NCI-H1092 (cell line): ENCODE results near the gene PLEK2.
"Not testable (repeated sequence)": the region's sequence is repeated elsewhere in the genome, so short reads cannot be mapped to it uniquely, and the experiment has no call there.

ENCODE experiments used
- DNase-seq: peaks from one replicate; lab custom pipeline; 2025; lab: John Stamatoyannopoulos, UW

The PLEK2 gene

GRCh38 chr14:67428501-67429031 lies 16.6 kb upstream of the PLEK2 start:
- DNase-seq = no peak

DNA sequence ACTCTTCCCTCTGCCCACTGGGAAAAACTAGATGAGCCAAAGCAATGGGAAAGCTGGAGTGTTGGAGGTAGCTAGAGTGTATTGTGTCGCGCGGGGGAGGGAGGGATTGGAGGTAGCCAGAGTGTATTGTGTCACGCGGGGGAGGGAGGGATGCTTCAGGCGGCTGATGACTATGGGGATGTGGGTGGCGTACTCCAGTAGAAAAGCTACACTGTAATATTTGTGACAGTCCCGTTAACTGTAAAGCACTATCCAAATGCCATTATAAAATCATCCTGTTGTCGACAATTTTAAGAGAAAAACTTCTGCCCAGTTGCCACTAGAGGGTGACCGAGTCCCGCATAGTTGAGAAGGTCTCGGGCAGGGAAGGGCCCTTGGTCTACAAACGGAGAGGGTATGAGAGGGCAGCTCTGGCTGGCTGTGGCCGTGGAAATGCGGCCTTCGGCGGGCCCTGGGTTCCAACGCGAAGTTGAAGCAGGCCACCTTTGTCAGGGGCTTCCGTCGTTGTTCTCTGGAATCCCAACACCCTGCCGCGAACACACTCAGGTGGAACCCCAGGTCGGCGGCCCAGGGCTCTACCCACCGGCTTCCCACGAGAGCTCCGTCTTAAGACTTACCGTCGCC lies 15.1 kb upstream of the PLEK2 start:
- DNase-seq = peak; percentile 81

GRCh38 chr14:67426161-67426560 lies 14.2 kb upstream of the PLEK2 start:
- no peak for DNase-seq

DNA sequence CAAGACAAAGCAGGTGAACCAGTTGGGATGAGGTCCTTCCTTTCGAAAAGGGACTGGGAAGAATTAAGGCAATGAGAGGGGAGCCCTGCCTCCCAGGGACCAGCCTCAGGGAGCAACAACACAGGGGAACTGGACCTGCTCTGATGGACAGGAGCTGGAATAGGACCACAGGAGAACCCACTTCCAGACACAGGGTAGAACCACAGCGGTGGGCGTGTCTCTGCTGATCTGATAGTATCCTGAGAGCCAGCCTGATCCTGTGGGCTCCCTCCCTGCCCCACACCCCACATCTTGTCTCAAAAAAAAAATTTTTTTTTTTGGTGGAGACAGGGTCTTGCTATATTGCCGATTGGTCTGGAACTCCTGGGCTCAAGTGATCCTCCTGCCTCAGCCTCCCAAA lies 13.6 kb upstream of the PLEK2 start:
- no peak for DNase-seq

- DNase-seq = no peak
Measured at GRCh38 chr14:67424539-67424938, 12.6 kb upstream of the PLEK2 start.

GRCh38 chr14:67423424-67423823 lies 11.5 kb upstream of the PLEK2 start:
- no peak for DNase-seq

- no peak for DNase-seq
Measured at GRCh38 chr14:67421356-67422224, 9.6 kb upstream of the PLEK2 start.

DNA sequence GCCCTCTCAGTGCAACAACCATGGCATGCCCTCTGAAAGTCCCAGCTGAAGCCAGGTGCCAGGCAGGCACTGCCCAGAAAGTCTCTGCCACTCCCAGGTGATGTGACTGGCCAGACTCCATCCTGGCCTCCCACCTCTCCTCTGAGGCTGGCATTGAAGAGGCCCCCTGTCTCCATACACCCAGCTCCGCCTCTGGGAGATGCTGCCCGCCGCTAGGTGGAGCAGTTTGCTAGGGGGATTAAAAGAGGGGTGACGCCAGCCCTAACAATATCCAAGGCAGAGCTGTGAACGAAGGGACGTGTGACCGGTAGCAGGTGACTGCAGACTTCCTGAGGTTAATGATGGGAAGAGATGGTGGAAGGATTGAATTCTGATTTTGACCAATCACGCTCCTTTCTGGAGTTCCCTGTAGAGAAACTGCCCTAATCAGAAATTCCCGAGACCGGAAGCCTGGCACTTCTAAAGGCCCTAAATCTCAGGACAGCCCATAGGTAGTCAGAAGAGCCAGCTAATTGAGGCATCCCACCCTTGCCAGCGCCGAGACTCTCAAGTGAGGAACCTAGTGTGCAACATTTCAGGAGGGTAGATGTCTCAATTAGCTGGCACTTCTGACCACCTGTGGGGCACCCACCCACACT lies 8.3 kb upstream of the PLEK2 start:
- no peak for DNase-seq

DNA sequence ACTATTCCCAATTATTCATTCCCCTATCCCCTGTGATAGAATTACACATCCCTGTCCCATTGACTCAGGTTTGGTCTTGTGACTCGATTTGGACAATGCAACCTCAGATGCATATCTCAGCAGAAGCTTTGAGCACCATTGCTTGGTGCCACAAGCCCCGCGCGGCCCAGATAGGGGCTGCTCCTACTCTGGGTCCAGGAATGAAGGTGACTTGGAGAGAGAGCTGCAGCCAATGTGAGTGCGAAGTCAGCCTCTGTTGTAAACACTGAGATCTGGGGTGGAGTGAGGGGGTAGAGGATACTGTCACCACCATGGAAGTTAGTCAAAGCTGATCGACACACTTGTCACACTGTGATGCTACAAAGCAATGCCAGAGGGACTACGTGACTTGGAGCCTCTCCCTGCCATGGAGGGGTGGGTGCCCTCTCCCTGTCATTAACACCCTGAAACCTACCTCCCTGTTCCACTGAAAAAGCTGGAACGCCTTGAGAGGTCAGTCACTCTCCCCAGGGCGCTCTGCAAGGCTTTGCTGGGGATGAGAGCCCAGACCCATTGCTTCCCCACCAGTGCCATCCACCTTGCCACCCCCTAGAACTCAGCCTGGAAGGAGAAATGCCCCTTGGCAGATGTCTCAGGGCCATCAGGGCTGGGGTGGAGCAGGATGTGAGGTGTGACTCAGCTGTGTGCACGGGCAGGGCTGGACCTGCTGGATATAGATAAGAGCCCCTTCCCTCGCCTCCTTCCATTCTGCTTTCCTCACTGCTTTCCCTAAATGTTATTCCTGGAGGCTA lies 6.6 kb upstream of the PLEK2 start:
- no peak for DNase-seq

DNA sequence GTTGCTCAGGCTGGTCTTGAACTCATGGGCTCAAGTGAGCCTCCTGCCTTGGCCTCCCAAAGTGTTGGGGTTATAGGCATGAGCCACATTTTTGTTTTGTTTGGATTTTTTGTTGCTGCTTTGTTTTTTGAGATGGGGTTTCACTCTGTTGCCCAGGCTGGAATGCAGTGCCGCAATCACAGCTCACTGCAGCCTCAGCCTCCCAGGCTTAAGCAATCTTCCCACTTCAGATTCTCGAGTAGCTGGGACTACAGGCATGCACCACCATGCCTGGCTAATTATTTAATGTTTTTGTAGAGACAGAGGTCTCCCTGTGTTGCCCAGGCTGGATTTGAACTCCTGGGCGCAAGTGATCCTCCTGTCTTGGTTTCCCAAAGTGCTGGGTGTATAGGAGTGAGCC lies 5.7 kb upstream of the PLEK2 start:
- DNase-seq = no peak

- no peak for DNase-seq
Measured at GRCh38 chr14:67416810-67417209, 4.8 kb upstream of the PLEK2 start.

DNA sequence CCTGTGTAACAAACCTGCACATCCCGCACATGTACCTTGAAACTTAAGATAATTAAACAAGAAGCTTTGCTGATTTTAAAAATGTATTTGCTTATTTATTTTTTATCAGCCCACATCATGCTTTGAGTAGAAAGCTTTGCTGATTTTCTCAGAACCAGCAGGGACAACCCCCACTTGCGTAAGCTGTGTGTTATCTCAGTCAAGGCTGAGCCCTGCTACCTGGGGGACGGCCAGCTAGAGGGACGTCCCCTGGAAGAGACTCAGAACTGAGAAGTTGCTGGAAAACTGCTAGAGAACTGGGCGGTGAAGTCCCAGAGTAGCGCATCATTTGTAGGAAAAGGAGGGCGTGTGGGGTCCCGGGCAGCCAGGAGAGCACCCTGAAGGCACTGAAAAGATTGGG lies 4.1 kb upstream of the PLEK2 start:
- no peak for DNase-seq

- not testable (repeated sequence) for DNase-seq
Measured at GRCh38 chr14:67415610-67416009, 3.6 kb upstream of the PLEK2 start.

DNA sequence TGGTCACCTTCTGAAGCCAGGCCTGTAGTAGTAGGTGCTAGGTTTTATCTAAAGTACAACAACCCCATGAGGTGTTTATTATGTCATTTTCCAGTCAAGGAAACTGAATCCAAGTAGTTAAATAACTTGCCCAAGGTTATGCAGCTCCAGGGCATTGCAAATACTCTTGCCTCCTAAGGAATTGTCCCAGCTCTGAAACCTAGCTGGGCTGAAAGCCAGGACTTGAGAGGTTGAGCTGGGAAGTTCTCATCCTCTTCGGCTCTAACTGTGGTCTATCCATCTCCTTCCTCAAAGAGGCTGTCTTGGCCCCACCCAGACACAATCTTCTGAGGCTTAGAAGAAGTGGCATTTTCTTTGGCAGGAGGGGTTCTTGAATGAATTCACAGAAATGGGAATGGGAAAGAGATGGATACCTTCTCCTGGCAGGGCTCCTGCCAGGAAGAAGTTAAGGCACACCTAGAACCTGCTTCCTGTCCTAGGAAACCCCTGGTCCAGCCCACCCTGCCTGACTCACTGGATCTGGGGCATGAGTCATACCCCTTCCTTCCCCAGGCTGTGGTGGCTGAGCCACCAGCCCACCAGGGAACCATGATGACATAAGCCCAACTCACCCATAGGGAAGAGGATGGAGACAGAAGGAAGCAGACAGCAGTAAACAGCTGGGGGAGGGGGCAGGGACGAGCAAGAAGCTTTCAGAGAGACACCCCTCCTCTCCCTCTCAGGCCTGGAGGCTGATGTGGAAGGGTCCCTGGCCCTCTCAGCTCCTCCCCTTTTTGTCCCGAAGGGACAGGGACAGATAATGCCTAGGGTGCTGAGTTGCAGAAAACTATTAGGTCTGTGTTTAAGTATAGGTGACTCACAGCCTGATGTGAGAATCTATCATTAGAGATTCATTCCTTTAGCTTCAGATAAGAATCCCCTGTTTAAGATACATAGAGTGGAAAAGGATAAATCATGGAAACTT lies 2.1 kb upstream of the PLEK2 start:
- no peak for DNase-seq

DNA sequence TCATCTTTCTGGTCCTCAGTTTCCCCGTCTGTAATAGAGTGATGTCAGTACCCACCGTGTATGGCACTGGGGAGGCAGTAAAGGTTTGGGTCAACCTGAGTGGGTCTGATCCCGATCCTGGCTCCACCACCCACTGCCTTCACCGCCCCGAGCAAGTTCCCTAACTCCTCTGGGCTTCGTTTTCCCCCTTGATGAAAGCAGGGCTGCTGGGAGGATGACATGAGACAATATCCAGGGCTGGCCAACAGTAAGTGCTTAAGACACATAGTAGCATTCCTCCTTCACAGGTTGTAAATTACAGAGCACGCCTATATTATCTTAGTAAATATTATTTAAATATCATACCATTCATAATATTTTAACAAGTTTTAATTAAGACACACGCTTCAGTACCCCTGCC lies 595 bp downstream of the PLEK2 start:
- no peak for DNase-seq

- no peak for DNase-seq
Measured at GRCh38 chr14:67410313-67410712, 1.7 kb downstream of the PLEK2 start.

- no peak for DNase-seq
Measured at GRCh38 chr14:67409461-67409860, 2.5 kb downstream of the PLEK2 start.

DNA sequence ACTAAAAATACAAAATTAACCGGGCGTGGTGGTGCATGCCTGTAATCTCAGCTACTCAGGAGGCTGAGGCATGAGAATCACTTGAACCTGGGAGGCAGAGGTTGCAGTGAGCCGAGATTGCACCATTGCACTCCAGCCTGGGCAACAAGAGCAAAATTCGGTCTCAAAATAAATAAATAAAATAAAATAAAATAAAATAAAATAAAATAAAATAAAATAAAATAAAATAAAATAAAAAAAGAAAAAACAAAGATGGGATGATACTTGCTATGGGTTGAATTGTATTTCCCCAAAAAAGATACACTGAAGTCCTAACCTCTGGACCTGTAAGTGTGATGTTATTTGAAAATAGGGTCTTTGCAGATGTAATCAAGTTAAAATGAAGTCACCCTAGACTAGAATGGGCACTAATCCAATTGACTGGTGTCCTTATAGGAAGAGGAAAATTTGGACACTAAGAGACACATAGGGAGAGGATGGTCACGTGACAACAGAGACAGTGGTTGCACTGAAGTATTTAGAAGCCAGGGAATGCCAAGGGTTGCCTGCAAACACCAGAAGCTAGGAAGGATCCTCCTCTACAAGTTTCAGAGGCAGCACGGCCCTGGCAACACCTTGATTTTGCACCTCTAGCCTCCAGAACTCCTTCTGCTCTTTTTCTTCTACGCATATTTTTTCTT lies 3.7 kb downstream of the PLEK2 start:
- DNase-seq = not testable (repeated sequence)

DNA sequence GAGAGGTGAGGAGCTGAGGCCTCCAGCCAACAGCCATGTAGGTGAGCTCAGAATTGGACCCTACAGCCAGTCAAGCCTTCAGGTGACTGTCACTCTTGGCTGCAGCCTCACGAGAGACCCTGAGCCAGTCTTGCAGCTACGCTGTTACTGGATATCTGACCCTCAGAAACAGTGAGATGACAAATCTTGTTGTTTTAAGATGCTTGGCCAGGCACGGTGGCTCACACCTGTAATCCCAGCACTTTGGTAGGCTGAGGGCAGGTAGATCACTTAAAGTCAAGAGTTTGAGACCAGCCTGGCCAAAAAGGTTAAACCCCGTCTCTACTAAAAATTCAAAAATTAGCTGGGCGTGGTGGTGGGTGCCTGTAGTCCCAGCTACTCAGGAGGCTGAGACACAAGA lies 6.2 kb downstream of the PLEK2 start:
- no peak for DNase-seq

DNA sequence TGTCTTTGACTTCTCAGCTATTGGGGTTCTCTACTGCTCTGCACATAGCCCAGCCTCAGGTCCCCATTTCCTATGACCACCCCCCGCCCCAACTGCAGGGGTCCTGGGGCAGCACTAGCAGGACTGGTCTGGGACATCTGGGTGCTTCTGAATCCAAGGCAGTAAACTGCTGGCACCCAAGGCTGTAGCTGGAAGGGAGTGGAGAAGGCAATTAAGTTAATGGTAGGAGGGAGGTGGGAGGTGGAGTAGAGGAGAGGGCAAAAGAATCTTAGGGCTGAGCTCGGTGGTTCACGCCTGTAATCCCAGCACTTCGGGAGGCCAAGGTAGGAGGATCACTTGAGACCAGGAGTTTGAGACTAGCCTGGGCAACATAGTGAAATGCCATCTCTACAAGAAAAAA lies 11.5 kb downstream of the PLEK2 start:
- DNase-seq = no peak
